Measurements from ENCODE around the gene NTM.

Gene NTM

DNA sequence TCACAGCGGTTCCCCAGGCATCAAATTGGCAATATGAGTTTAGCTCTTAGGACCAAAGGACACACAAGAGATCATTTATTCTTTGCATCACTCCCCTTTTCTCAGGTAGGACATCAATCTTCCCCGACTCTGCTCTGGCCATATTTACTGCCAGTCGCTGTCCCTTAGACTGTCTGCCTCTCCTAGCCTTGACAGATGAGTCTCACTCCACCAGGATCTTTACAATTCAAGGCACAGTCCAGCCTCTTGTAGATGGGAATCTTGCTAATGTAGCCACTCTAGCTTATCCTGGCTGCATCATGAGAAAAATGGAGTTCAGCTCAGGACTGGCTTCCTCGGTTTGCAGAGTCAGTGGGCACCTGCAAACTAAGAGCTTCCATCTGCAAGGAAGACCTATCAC lies 915.2 kb downstream of the NTM start:
- TF ChIP-seq, protein P1, sequence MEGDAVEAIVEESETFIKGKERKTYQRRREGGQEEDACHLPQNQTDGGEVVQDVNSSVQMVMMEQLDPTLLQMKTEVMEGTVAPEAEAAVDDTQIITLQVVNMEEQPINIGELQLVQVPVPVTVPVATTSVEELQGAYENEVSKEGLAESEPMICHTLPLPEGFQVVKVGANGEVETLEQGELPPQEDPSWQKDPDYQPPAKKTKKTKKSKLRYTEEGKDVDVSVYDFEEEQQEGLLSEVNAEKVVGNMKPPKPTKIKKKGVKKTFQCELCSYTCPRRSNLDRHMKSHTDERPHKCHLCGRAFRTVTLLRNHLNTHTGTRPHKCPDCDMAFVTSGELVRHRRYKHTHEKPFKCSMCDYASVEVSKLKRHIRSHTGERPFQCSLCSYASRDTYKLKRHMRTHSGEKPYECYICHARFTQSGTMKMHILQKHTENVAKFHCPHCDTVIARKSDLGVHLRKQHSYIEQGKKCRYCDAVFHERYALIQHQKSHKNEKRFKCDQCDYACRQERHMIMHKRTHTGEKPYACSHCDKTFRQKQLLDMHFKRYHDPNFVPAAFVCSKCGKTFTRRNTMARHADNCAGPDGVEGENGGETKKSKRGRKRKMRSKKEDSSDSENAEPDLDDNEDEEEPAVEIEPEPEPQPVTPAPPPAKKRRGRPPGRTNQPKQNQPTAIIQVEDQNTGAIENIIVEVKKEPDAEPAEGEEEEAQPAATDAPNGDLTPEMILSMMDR (conservative IDR thresholded peaks at IDR 0.05): no peak
- TF ChIP-seq ZFX (IDR thresholded peaks at IDR 0.05): no peak

DNA sequence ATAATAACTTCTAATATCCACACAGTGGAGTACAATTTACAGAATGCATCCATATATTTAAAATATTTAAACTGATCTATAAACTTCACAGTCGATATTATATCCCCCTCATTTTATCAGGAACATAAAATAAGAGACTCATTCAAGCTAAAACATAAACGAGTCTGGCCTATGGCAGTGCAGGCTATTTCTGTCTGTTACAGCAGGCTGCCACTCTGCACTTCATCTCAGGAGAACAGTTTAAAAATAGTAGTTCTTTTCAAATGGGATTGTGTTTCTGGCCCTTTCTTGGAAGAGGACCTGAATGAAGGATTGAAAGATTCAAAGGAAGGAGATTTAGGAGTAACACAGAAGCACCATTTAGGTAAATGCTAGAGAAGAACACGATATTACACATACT lies 915.7 kb downstream of the NTM start:
- no peak for TF ChIP-seq ZFX (IDR thresholded peaks at IDR 0.05)
- TF ChIP-seq, protein P1 (conservative IDR thresholded peaks at IDR 0.05): no peak

More for the DNA sequence above, 915.2 kb downstream of the NTM start:
- no peak overlapping the region for H3K27ac ChIP-seq

DNA sequence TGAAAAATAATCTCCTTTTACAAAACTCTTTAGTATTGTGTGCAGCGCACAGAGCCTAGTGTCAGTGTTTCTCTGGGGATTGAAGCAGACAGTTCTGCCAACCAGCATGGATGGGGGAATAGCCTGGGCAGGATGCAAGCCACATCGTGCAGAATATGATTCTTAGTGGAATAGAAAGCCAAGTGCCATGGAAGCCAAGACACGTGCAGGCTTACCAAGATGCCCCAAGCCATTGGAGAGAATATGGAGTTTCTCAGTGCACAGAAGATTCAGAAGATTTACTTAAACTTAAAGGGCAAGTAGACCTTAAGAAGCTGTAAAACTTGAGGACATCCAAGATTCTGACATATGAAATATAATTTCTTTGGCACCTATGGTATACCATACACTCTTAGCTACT lies 917.6 kb downstream of the NTM start:
- H3K27ac ChIP-seq: no peak overlapping the region
- TF ChIP-seq, protein P1 (conservative IDR thresholded peaks at IDR 0.05): no peak
- no peak for TF ChIP-seq ZFX (IDR thresholded peaks at IDR 0.05)

More for the DNA sequence above, 915.7 kb downstream of the NTM start:
- no peak overlapping the region for H3K27ac ChIP-seq

DNA sequence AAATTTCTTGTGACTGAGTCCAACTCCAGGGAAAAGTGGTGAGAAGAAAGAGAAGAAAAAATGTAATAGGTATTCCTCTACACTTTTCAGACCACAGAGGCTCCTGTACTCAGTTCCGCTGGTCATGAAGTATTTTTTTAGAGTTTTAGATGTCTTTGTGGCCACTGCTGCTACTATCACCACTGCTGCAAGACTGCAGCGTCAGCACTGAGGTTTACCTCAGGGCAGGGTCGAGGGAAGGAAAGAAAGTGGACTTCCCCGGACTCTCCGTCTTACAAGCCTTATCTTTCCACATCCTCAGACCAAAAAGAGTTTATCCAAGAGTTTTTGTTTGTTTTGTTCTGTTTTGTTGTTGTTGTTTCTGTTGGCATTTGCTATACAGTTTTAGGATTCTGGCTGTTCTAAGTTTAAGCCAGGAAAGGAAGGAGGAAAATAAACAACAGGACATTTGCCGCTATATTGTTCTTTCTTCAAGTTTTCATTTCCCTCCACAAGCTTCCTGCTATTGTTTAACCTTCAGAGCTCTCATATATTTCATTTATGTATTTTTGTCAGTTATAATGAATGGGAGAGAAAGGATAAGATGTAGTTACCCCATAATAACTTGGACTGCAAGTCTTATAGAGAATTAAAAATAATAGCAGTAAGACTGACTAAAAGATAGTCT lies 919.3 kb downstream of the NTM start:
- no peak for TF ChIP-seq ZFX (IDR thresholded peaks at IDR 0.05)
- TF ChIP-seq, protein P1 (conservative IDR thresholded peaks at IDR 0.05): no peak
- H3K27ac ChIP-seq: no peak overlapping the region

DNA sequence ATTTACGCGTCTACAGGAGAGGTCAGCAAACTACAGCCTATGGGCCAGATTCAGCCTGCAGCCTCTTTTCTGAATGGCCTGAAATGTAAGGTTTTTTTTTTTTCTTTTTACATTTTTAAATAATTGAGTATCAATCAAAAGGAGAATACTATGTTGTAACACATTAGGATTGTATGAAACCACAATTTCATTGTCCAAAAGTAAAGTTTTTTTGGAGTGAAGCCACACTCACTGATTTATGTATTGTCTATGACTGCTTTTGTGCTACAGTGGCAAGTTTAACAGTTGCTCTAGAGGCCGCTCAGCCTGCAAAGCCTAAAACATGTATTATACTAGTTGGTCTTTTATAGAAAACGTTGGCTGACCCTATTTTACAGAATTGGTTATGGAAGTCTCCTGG lies 923.2 kb downstream of the NTM start:
- no peak overlapping the region for H3K27ac ChIP-seq
- TF ChIP-seq, protein P1 (conservative IDR thresholded peaks at IDR 0.05): no peak
- no peak for TF ChIP-seq ZFX (IDR thresholded peaks at IDR 0.05)

DNA sequence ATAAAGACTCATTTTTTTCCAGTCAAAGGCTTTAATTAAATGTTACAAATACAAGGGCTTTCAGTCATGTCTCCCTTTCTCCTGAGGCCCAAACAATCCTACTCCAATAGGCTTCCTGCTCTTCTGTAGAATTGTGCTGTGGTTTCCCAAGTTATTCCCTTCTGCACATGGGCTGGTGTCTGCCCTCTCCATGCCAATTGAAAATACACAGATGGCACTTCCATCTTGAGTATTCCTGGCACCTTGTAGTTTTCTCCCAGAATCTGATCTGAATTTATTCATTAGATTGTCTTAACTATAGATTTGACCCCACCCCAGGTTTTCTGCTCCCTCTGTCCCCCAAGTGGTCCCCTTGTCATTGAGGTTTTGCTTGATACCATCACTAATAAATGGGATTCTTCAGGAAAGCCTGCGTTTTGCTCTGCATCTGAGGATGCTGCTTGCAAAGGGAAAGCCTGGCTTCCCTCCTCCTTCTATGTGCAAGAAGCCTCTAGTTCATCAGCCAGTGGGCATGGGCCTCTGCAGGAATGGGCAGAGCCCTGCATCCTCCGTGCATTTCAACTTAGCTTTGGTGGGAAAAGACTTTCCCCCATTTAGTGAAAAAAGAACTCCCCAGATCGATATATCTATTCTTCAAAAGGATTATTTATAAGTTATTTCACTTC lies 926.7 kb downstream of the NTM start:
- TF ChIP-seq, protein P1 (conservative IDR thresholded peaks at IDR 0.05): no peak
- TF ChIP-seq ZFX (IDR thresholded peaks at IDR 0.05): no peak
- H3K27ac ChIP-seq: no peak overlapping the region

DNA sequence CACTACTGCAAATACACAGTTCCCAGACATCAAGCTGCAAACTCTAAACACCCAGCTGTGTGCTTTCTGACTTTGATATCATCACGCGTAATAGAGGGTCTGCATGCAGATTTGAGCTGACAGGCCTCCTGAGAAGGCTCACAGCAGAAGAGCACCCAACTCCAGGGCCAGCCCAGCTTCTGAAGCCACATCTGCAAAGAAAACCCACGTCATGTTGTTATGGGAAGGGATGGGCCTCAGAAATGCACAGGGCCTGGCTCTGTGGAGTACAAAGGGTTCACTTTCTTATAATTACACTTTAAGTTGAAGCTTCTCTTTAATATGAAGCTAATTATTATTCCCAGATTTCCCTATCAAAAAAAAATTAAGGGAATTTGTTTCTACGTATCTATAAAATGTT lies 927.9 kb downstream of the NTM start:
- no peak overlapping the region for H3K27ac ChIP-seq
- TF ChIP-seq, protein P1 (conservative IDR thresholded peaks at IDR 0.05): no peak
- no peak for TF ChIP-seq ZFX (IDR thresholded peaks at IDR 0.05)

Data from C4-2B (cell line).